IMR-90 (cell line): ENCODE results near the gene MEIS2.

Experiments used
- MAFK ChIP-seq: IDR thresholded peaks from 2 replicates; pipeline ENCODE4 v1.6.1; 2012; ENCODE audit warnings: low read depth, low read length, improper control_type of control experiment
- POLR2A ChIP-seq: IDR thresholded peaks from 2 replicates; pipeline ENCODE4 v1.6.1; 2012; ENCODE audit warnings: mild to moderate bottlenecking, low read depth, low read length
- TF ChIP-seq, protein P1 (sequence below): conservative IDR thresholded peaks from 2 replicates; pipeline ENCODE4 v1.5.1; 2012; ENCODE audit warnings: mild to moderate bottlenecking, low read depth, low read length, improper control_type of control experiment
- TF ChIP-seq, protein P2 (sequence below): fragments of 150-350 bp; IDR thresholded peaks from 2 replicates; pipeline ENCODE4 v1.6.1; 2017; ENCODE audit warnings: mild to moderate bottlenecking, antibody characterized with exemption, low read length, low read depth
- TF ChIP-seq, protein P3 (sequence below): fragments of 150-350 bp; IDR thresholded peaks from 2 replicates; pipeline ENCODE4 v1.6.1; 2016; ENCODE audit warnings: low read depth, mild to moderate bottlenecking, low read length, moderate library complexity, borderline replicate concordance

DNA sequence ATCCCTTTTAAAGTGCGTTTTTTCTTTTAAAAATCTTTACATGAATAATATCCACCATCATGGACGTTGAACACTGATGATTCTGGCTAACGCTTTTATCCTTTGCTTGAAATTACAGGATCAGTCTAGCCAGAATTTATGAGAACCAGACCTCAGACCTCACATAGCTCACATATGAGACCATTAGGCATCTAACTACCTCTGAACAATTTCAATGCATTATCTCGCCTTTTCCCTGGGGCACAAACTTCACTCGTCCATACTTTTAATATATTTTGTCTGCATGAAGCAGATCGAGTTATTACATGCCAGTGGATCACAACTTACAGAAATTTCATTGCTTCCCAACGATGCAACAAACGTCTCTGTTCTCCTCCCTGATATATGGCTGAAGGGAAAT lies 105.6 kb downstream of the MEIS2 start:
- TF ChIP-seq, protein P1, sequence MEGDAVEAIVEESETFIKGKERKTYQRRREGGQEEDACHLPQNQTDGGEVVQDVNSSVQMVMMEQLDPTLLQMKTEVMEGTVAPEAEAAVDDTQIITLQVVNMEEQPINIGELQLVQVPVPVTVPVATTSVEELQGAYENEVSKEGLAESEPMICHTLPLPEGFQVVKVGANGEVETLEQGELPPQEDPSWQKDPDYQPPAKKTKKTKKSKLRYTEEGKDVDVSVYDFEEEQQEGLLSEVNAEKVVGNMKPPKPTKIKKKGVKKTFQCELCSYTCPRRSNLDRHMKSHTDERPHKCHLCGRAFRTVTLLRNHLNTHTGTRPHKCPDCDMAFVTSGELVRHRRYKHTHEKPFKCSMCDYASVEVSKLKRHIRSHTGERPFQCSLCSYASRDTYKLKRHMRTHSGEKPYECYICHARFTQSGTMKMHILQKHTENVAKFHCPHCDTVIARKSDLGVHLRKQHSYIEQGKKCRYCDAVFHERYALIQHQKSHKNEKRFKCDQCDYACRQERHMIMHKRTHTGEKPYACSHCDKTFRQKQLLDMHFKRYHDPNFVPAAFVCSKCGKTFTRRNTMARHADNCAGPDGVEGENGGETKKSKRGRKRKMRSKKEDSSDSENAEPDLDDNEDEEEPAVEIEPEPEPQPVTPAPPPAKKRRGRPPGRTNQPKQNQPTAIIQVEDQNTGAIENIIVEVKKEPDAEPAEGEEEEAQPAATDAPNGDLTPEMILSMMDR = no peak
- TF ChIP-seq POLR2A = no peak
- TF ChIP-seq, protein P2, sequence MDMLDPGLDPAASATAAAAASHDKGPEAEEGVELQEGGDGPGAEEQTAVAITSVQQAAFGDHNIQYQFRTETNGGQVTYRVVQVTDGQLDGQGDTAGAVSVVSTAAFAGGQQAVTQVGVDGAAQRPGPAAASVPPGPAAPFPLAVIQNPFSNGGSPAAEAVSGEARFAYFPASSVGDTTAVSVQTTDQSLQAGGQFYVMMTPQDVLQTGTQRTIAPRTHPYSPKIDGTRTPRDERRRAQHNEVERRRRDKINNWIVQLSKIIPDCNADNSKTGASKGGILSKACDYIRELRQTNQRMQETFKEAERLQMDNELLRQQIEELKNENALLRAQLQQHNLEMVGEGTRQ = no peak
- TF ChIP-seq, protein P3, sequence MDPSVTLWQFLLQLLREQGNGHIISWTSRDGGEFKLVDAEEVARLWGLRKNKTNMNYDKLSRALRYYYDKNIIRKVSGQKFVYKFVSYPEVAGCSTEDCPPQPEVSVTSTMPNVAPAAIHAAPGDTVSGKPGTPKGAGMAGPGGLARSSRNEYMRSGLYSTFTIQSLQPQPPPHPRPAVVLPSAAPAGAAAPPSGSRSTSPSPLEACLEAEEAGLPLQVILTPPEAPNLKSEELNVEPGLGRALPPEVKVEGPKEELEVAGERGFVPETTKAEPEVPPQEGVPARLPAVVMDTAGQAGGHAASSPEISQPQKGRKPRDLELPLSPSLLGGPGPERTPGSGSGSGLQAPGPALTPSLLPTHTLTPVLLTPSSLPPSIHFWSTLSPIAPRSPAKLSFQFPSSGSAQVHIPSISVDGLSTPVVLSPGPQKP = no peak
- TF ChIP-seq MAFK = no peak
